ENCODE results near the gene TANGO2.
A peak's percentile ranks its signal among the peaks of the same experiment; 100 is the strongest.

The TANGO2 gene

GRCh38 chr22:20012741-20013331 is 8.1 kb upstream of the TANGO2 start:
- no peak overlapping the region for H3K27ac Mint-ChIP-seq
- H3K36me3 Mint-ChIP-seq: no peaks in the 10 kb centered on the region
- no peak overlapping the region for H3K4me3 Mint-ChIP-seq
- no peak for DNase-seq (ENCODE audit: low spot score in 2 of 2)
- no peaks in the 10 kb centered on the region for H3K9me3 Mint-ChIP-seq
- peaks cover 17% of the 10 kb centered on the region for H3K4me1 Mint-ChIP-seq
- ATAC-seq: no peak

- Mint-ChIP-seq H3K27ac (no peak overlapping the region), H3K4me3 (no peak overlapping the region), H3K9me3 (no peaks in the 10 kb centered on the region), H3K36me3 (no peaks in the 10 kb centered on the region), H3K4me1 (peaks cover 19% of the 10 kb centered on the region)
- ATAC-seq (no peak), DNase-seq (ENCODE audit: low spot score in 2 of 2) (no peak)
Measured at GRCh38 chr22:20013382-20013871, 7.5 kb upstream of the TANGO2 start.

GRCh38 chr22:20014526-20015186 is 6.3 kb upstream of the TANGO2 start:
- ATAC-seq: no peak
- peak overlapping the region; percentile 37 for H3K27ac Mint-ChIP-seq
- H3K4me3 Mint-ChIP-seq: peak overlapping the region; percentile 50
- DNase-seq (ENCODE audit: low spot score in 2 of 2): no peak
- H3K9me3 Mint-ChIP-seq: no peaks in the 10 kb centered on the region
- no peaks in the 10 kb centered on the region for H3K36me3 Mint-ChIP-seq
- H3K4me1 Mint-ChIP-seq: peaks cover 19% of the 10 kb centered on the region

GRCh38 chr22:20015187-20015625 is 5.7 kb upstream of the TANGO2 start:
- peaks cover 21% of the 10 kb centered on the region for H3K4me1 Mint-ChIP-seq
- H3K27ac Mint-ChIP-seq: no peak overlapping the region
- peak overlapping the region; percentile 50 for H3K4me3 Mint-ChIP-seq
- no peak for DNase-seq (ENCODE audit: low spot score in 2 of 2)
- H3K36me3 Mint-ChIP-seq: no peaks in the 10 kb centered on the region
- H3K9me3 Mint-ChIP-seq: no peaks in the 10 kb centered on the region
- ATAC-seq: no peak

- peaks cover 26% of the 10 kb centered on the region for H3K4me1 Mint-ChIP-seq
- H3K9me3 Mint-ChIP-seq: no peaks in the 10 kb centered on the region
- H3K4me3 Mint-ChIP-seq: peak overlapping the region; percentile 78
- no peaks in the 10 kb centered on the region for H3K36me3 Mint-ChIP-seq
- ATAC-seq (peak; percentile 19), DNase-seq (ENCODE audit: low spot score in 2 of 2) (no peak)
- no peak overlapping the region for H3K27ac Mint-ChIP-seq
Measured at GRCh38 chr22:20015971-20016733, 4.8 kb upstream of the TANGO2 start.

GRCh38 chr22:20016734-20017621 is 3.9 kb upstream of the TANGO2 start, which contains the start of gene ARVCF:
ARVCF (minus strand) TSS chr22:20016823; CDS start chr22:19990794, 26,029 bp downstream.
- Mint-ChIP-seq H3K36me3 (peaks cover 6% of the 10 kb centered on the region), H3K9me3 (no peaks in the 10 kb centered on the region), H3K4me1 (peaks cover 34% of the 10 kb centered on the region), H3K27ac (peak within 1 kb of the TSS; percentile 63), H3K4me3 (peak within 1 kb of the TSS; percentile 78)
- DNase-seq (ENCODE audit: low spot score in 2 of 2) (peak; percentile 96 to 98), ATAC-seq (peak; percentile 76)

- H3K27ac Mint-ChIP-seq: peak overlapping the region; percentile 63
- DNase-seq (ENCODE audit: low spot score in 2 of 2) (no peak), ATAC-seq (no peak)
- peaks cover 7% of the 10 kb centered on the region for H3K36me3 Mint-ChIP-seq
- H3K4me3 Mint-ChIP-seq: peak overlapping the region; percentile 78
- peaks cover 40% of the 10 kb centered on the region for H3K4me1 Mint-ChIP-seq
- no peaks in the 10 kb centered on the region for H3K9me3 Mint-ChIP-seq
Measured at GRCh38 chr22:20017622-20017958, 3.3 kb upstream of the TANGO2 start.

- Mint-ChIP-seq H3K36me3 (peaks cover 7% of the 10 kb centered on the region), H3K27ac (no peak overlapping the region), H3K4me3 (peak overlapping the region; percentile 78), H3K4me1 (peaks cover 43% of the 10 kb centered on the region), H3K9me3 (no peaks in the 10 kb centered on the region)
- DNase-seq (ENCODE audit: low spot score in 2 of 2) (no peak), ATAC-seq (no peak)
Measured at GRCh38 chr22:20018001-20018400, 2.9 kb upstream of the TANGO2 start.

- Mint-ChIP-seq H3K36me3 (peaks cover 14% of the 10 kb centered on the region), H3K4me3 (peak overlapping the region; percentile 84), H3K4me1 (peaks cover 51% of the 10 kb centered on the region), H3K9me3 (no peaks in the 10 kb centered on the region), H3K27ac (peak overlapping the region; percentile 94)
- DNase-seq (ENCODE audit: low spot score in 2 of 2) (no peak), ATAC-seq (no peak)
Measured at GRCh38 chr22:20019661-20020532, 1.0 kb upstream of the TANGO2 start.

- H3K9me3 Mint-ChIP-seq: no peaks in the 10 kb centered on the region
- H3K4me3 Mint-ChIP-seq: peak overlapping the region; percentile 84
- H3K4me1 Mint-ChIP-seq: peaks cover 58% of the 10 kb centered on the region
- DNase-seq (ENCODE audit: low spot score in 2 of 2) (no peak), ATAC-seq (peak; percentile 2)
- peaks cover 14% of the 10 kb centered on the region for H3K36me3 Mint-ChIP-seq
- H3K27ac Mint-ChIP-seq: peak overlapping the region; percentile 94
Measured at GRCh38 chr22:20021196-20022181, 579 bp downstream of the TANGO2 start.

- H3K9me3 Mint-ChIP-seq: no peaks in the 10 kb centered on the region
- H3K4me1 Mint-ChIP-seq: peaks cover 63% of the 10 kb centered on the region
- peak overlapping the region; percentile 84 for H3K4me3 Mint-ChIP-seq
- DNase-seq (ENCODE audit: low spot score in 2 of 2) (no peak), ATAC-seq (no peak)
- peaks cover 14% of the 10 kb centered on the region for H3K36me3 Mint-ChIP-seq
- peak overlapping the region; percentile 94 for H3K27ac Mint-ChIP-seq
Measured at GRCh38 chr22:20022231-20022977, 1.5 kb downstream of the TANGO2 start.

GRCh38 chr22:20022978-20023613 is 2.2 kb downstream of the TANGO2 start:
- DNase-seq (ENCODE audit: low spot score in 2 of 2): no peak
- ATAC-seq: no peak
- H3K4me3 Mint-ChIP-seq: peak overlapping the region; percentile 84
- H3K36me3 Mint-ChIP-seq: peaks cover 14% of the 10 kb centered on the region
- no peaks in the 10 kb centered on the region for H3K9me3 Mint-ChIP-seq
- no peak overlapping the region for H3K27ac Mint-ChIP-seq
- H3K4me1 Mint-ChIP-seq: peaks cover 57% of the 10 kb centered on the region

All from stimulated activated effector memory CD8-positive, alpha-beta T cell treated with anti-CD3 and anti-CD28 coated beads, Interleukin-12 subunit alpha, Interleukin-12 subunit beta, amount 100 ng/mL, for 72 hours (primary cell).